GM12878 (cell line): Measurements from ENCODE around the gene NFYC. TPM values are rescaled to one million over a fixed set of nuclear protein-coding genes. Genes with fewer than 3 reads are reported as not detected.
A peak's percentile ranks its signal among the peaks of the same experiment; 100 is the strongest.

Experiments used
- ATAC-seq: fragments of 200-7000 bp; cut with Tn5 transposase; 3 replicates; pipeline ENCODE4 v1.9.1; 2020; ENCODE audit warnings: mild to moderate bottlenecking, moderate library complexity
- BruUV-seq: library from RNA; stranded (reverse); fragments of 400-500 nt; replicated peaks from 2 replicates; lab custom pipeline; 2021; lab: Mats Ljungman, UMichigan
- CTCF ChIA-PET: fragments of 300-600 bp; sonication (Branson Sonifier 250); formaldehyde crosslinking; extraction: SDS; loops from one replicate; lab custom pipeline; 2021; ENCODE audit warnings: inconsistent platforms; lab: Yijun Ruan, JAX
- POLR2A ChIA-PET: fragments of 350-600 bp; formaldehyde crosslinking; extraction: SDS; loops from one replicate; lab custom pipeline; 2021; ENCODE audit warnings: inconsistent platforms; lab: Charles Lee
- RAD21 ChIA-PET: fragments of 300-600 bp; sonication (Branson Sonifier 250); formaldehyde crosslinking; loops from one replicate; lab custom pipeline; 2023; ENCODE audit warnings: antibody characterized with exemption; ENCODE audit not compliant: unreplicated experiment; lab: Charles Lee
- SMC1A ChIA-PET: fragments of 300-600 bp; sonication (Branson Sonifier 250); formaldehyde crosslinking; loops from one replicate; lab custom pipeline; 2023; ENCODE audit not compliant: unreplicated experiment, uncharacterized antibody; lab: Charles Lee
- DNase-seq: peaks from one replicate; pipeline ENCODE4 v3.0.0-alpha.2; 2011; ENCODE audit warnings: low read depth, low spot score
- FAIRE-seq: peaks from 3 replicates; lab custom pipeline; 2011; peaks lifted over from hg19 to GRCh38; lab: Jason Lieb, UNC
- H2AFZ ChIP-seq: 2 replicates; pipeline ENCODE4 v1.6.0; 2011; ENCODE audit warnings: low read depth, low read length, control low read depth; ENCODE audit not compliant: control insufficient read depth
- H3K27ac ChIP-seq: 2 replicates; pipeline ENCODE4 v1.5.1; 2011; ENCODE audit warnings: control low read depth; ENCODE audit not compliant: control insufficient read depth, insufficient read depth
- H3K27me3 ChIP-seq, 2 experiments: replicated peaks in 1 of 2; 2 replicates each; pipeline versions ENCODE4 v1.6.0 to v1.6.1; 2011; ENCODE audit warnings: low read length in 1 of 2; ENCODE audit not compliant: control insufficient read depth in 2 of 2, insufficient read depth in 2 of 2
- H3K36me3 ChIP-seq, 2 experiments: 2 replicates each; pipeline ENCODE4 v1.5.1; 2011; ENCODE audit warnings: low read length in 1 of 2; ENCODE audit not compliant: control insufficient read depth in 2 of 2, insufficient read depth in 2 of 2
- H3K4me1 ChIP-seq: 2 replicates; pipeline ENCODE4 v1.6.1; 2011; ENCODE audit warnings: mild to moderate bottlenecking, low read length, moderate library complexity, mixed read lengths; ENCODE audit not compliant: control insufficient read depth, insufficient read depth
- H3K4me2 ChIP-seq: 2 replicates; pipeline ENCODE4 v1.6.0; 2011; ENCODE audit warnings: control low read depth; ENCODE audit not compliant: control insufficient read depth, insufficient read depth
- H3K4me3 ChIP-seq: fragments of 200-600 bp; sonication (generic); 2 replicates; pipeline ENCODE4 v1.5.1; 2016
- H3K79me2 ChIP-seq: 2 replicates; pipeline ENCODE4 v1.6.0; 2011; ENCODE audit warnings: low read length; ENCODE audit not compliant: control insufficient read depth, insufficient read depth
- H3K9ac ChIP-seq: 2 replicates; pipeline ENCODE4 v1.8.0; 2011; ENCODE audit warnings: low read length, control low read depth, mixed read lengths; ENCODE audit not compliant: control insufficient read depth, insufficient read depth
- H3K9me3 ChIP-seq: replicated peaks from 3 replicates; pipeline ENCODE4 v1.5.1; 2011; ENCODE audit warnings: mild to moderate bottlenecking, low read length; ENCODE audit not compliant: control insufficient read depth, insufficient read depth
- H4K20me1 ChIP-seq: 2 replicates; pipeline ENCODE4 v1.6.0; 2011; ENCODE audit not compliant: control insufficient read depth, insufficient read depth
- ATF2 ChIP-seq: IDR thresholded peaks from 2 replicates; pipeline ENCODE4 v1.6.1; 2012; ENCODE audit warnings: low read length, inconsistent platforms
- BHLHE40 ChIP-seq, 2 experiments: fragments of 450-650 bp in 1 of 2; IDR thresholded peaks; 2 replicates each; pipeline ENCODE4 v1.6.1; 2011 to 2017; ENCODE audit warnings: low read depth in 2 of 2, borderline replicate concordance in 1 of 2, improper control_type of control experiment in 1 of 2, low read length in 1 of 2, mild to moderate bottlenecking in 1 of 2
- BRCA1 ChIP-seq: IDR thresholded peaks from 2 replicates; pipeline ENCODE4 v1.6.1; 2011; ENCODE audit warnings: low read depth, low read length, improper control_type of control experiment
- CBX5 ChIP-seq: sonication (generic); IDR thresholded peaks from 2 replicates; pipeline ENCODE4 v1.6.1; 2016; ENCODE audit warnings: low read depth, moderate library complexity, mild to moderate bottlenecking, inconsistent platforms
- ETV6 ChIP-seq, 2 experiments: fragments of 450-650 bp in 1 of 2; IDR thresholded peaks in 1 of 2; conservative IDR thresholded peaks in 1 of 2; 2 replicates each; pipeline ENCODE4 v1.6.1; 2014; ENCODE audit warnings: antibody characterized with exemption in 1 of 2, borderline replicate concordance in 1 of 2, low read depth in 1 of 2, mild to moderate bottlenecking in 1 of 2, moderate library complexity in 1 of 2
- IKZF2 ChIP-seq, 2 experiments: fragments of 450-650 bp; IDR thresholded peaks; 2 replicates each; pipeline ENCODE4 v1.6.1; 2017; ENCODE audit warnings: mild to moderate bottlenecking in 2 of 2, moderate library complexity in 2 of 2
- IRF4 ChIP-seq: IDR thresholded peaks from 2 replicates; pipeline ENCODE4 v1.6.1; 2011; ENCODE audit warnings: low read depth, low read length
- JUNB ChIP-seq: IDR thresholded peaks from 2 replicates; pipeline ENCODE4 v1.6.1; 2016; ENCODE audit warnings: antibody characterized with exemption, mild to moderate bottlenecking
- MEF2B ChIP-seq: fragments of 450-650 bp; IDR thresholded peaks from 2 replicates; pipeline ENCODE4 v1.6.1; 2018; ENCODE audit warnings: mild to moderate bottlenecking, moderate library complexity; ENCODE audit not compliant: partially characterized antibody, poor library complexity, severe bottlenecking
- MLLT1 ChIP-seq: fragments of 450-650 bp; IDR thresholded peaks from 2 replicates; pipeline ENCODE4 v1.6.1; 2016; ENCODE audit warnings: mild to moderate bottlenecking
- MTA2 ChIP-seq: fragments of 450-650 bp; IDR thresholded peaks from 2 replicates; pipeline ENCODE4 v1.6.1; 2016; ENCODE audit warnings: low read depth, mild to moderate bottlenecking, moderate library complexity
- POU2F2 ChIP-seq: IDR thresholded peaks from 3 replicates; pipeline ENCODE4 v1.6.1; 2011; ENCODE audit warnings: low read depth, mild to moderate bottlenecking, low read length, borderline replicate concordance
- RELB ChIP-seq: fragments of 450-650 bp; IDR thresholded peaks from 2 replicates; pipeline ENCODE4 v1.6.1; 2017; ENCODE audit warnings: low read depth, mild to moderate bottlenecking, moderate library complexity
- RUNX3 ChIP-seq: IDR thresholded peaks from 2 replicates; pipeline ENCODE4 v1.6.1; 2012; ENCODE audit warnings: low read length, inconsistent platforms
- SMC3 ChIP-seq: IDR thresholded peaks from 2 replicates; pipeline ENCODE4 v1.6.1; 2011; ENCODE audit warnings: low read length, improper control_type of control experiment, borderline replicate concordance
- SPI1 ChIP-seq: IDR thresholded peaks from 2 replicates; pipeline ENCODE4 v1.6.1; 2011; ENCODE audit warnings: low read depth, mild to moderate bottlenecking, low read length, moderate library complexity, borderline replicate concordance; ENCODE audit not compliant: insufficient read depth
- SREBF1 ChIP-seq: IDR thresholded peaks from 2 replicates; pipeline ENCODE4 v1.6.1; 2012; ENCODE audit warnings: mild to moderate bottlenecking, low read length
- STAT1 ChIP-seq: fragments of 450-650 bp; conservative IDR thresholded peaks from 2 replicates; pipeline ENCODE4 v1.6.1; 2014; ENCODE audit warnings: antibody characterized with exemption, mild to moderate bottlenecking
- WGBS: methylation state at CpG from one replicate; pipeline ENCODE4 v1.1.6; 2016; ENCODE audit warnings: low lambda C conversion rate; ENCODE audit not compliant: insufficient replicate concordance, insufficient coverage; ENCODE audit errors: missing lambda C conversion rate; 5-methylcytosine and 5-hydroxymethylcytosine counted together
- in situ Hi-C: fragments of 300-500 bp; cut with MboI; formaldehyde crosslinking; loops from 9 replicates; pipeline ENCODE4 v1.14.3; 2018; ENCODE audit warnings: mixed read lengths
- intact Hi-C: fragments of 100-400 bp; cut with micrococcal nuclease; formaldehyde crosslinking; loops from one replicate; pipeline ENCODE4 v1.14.2; 2022; ENCODE audit not compliant: unreplicated experiment
- polyA plus RNA-seq, 11 experiments: library from polyadenylated mRNA; depleted of rRNA in 4 of 11; unstranded in 6 of 11; stranded (reverse) in 5 of 11; fragments of >200 nt; fragmentation: Nextera tagmentation in 4 of 11; fragmentation: Illumina TruSeq in 1 of 11; extraction: Ambion mirVana in 4 of 11; extraction: Trizol in 1 of 11; gene quantifications; 1 replicate in 1 of 11; 2 replicates in 10 of 11; pipeline versions ENCODE4 v1.2.1 to v1.2.3, GENCODE V29; 2011 to 2016; ENCODE audit warnings: inconsistent platforms in 2 of 11, missing spikeins in 2 of 11, low read depth in 1 of 11
- total RNA-seq, 4 experiments: library from RNA; depleted of rRNA in 3 of 4; stranded (reverse); fragments of >200 nt in 3 of 4; fragmentation: Illumina TruSeq in 1 of 4; extraction: Trizol in 1 of 4; gene quantifications; 2 replicates each; pipeline versions ENCODE4 v1.2.1 to v1.2.3, GENCODE V29; 2013 to 2021

NFYC gene
- total and polyA plus RNA-seq, 10 of the 15 experiments (the other 5 are each of a cell fraction or from before 2014, with no cell fraction given): 4.3 to 84.2 (median 58.3) TPM

GRCh38 chr1:40753142-40753882 lies 61.8 kb downstream of the NFYC start:
- intact Hi-C loops: loop anchor here (5.0 kb wide), 1 partner anchor 61 kb away; the partner anchor contains the start of gene NFYC
- no peak overlapping the region for H3K9ac ChIP-seq
- no peaks in the 10 kb centered on the region for H3K27me3 ChIP-seq
- H3K4me2 ChIP-seq: peak overlapping the region; percentile 89
- 0 out of 2 replicates have a peak, but pooled peaks have one; percentile 4 for TF ChIP-seq SPI1
- TF ChIP-seq MLLT1: peak; percentile 81
- TF ChIP-seq CBX5: no peak
- TF ChIP-seq SMC3: no peak
- no peak for TF ChIP-seq BRCA1
- peak; percentile 53 for TF ChIP-seq RUNX3
- TF ChIP-seq JUNB: peak; percentile 78
- peak; percentile 50 for TF ChIP-seq MEF2B
- TF ChIP-seq IKZF2 (IDR thresholded peaks at IDR 0.05): peak in 1 of 2 experiments; percentile 24; a peak in 1 of 4 replicates
- peak; percentile 22 to 42; a peak in 2 of 4 replicates for TF ChIP-seq BHLHE40 (IDR thresholded peaks at IDR 0.05; ENCODE audit: borderline replicate concordance in 1 of 2, low read depth in 2 of 2, low read length in 1 of 2)
- TF ChIP-seq STAT1: no peak
- TF ChIP-seq IRF4: peak; percentile 73
- TF ChIP-seq RELB: 0 out of 2 replicates have a peak, but pooled peaks have one; percentile 11
- TF ChIP-seq ATF2: peak; percentile 61; the same call in 1 of the 2 replicates
- peak; percentile 45; the same call in 1 of the 3 replicates for TF ChIP-seq POU2F2
- TF ChIP-seq ETV6 (conservative IDR thresholded peaks at IDR 0.05 in 1 of 2, IDR thresholded peaks at IDR 0.05 in 1 of 2; ENCODE audit: borderline replicate concordance in 1 of 2, low read depth in 1 of 2): no peak
- peak; percentile 50 for TF ChIP-seq MTA2
- TF ChIP-seq SREBF1: no peak
- TF ChIP-seq, all 136 proteins: peak for 12
- Histone ChIP-seq H3K4me3 (0 out of 2 replicates have a peak overlapping the region, but pooled peaks have one; percentile 14), H4K20me1 (no peaks in the 10 kb centered on the region; the same call in 1 of the 2 replicates), H3K27ac (peak overlapping the region; percentile 64; the same call in 1 of the 2 replicates), H3K9me3 (no peaks in the 10 kb centered on the region), H3K36me3 (peaks cover 38 to 54% of the 10 kb centered on the region in 2 experiments), H3K79me2 (no peaks in the 10 kb centered on the region; the same call in none of the 2 replicates), H2AFZ (no peak overlapping the region), H3K4me1 (peaks cover 24% of the 10 kb centered on the region)
- peak; percentile 86 for ATAC-seq
- ChIA-PET POLR2A (interaction anchor here (0.5 to 2.5 kb wide), 9 partner anchors 8 to 221 kb away, joined by 3 to 18 read pairs (median 3); partner anchors contain the start of gene NFYC), SMC1A (interaction anchor here (0.8 to 5.2 kb wide), 22 partner anchors 8 to 80 kb away, joined by 3 to 22 read pairs (median 6); no protein-coding TSS in a partner anchor), CTCF (interaction anchor here (0.7 to 9.5 kb wide), 18 partner anchors 12 to 199 kb away, joined by 3 to 84 read pairs (median 4); no protein-coding TSS in a partner anchor), RAD21 (interaction anchor here (1.0 to 4.0 kb wide), 12 partner anchors 11 to 488 kb away, joined by 3 to 14 read pairs (median 4); no protein-coding TSS in a partner anchor)
- peak; percentile 33 for DNase-seq
- in situ Hi-C loops: no loop called here
- FAIRE-seq: peak; percentile 41
- WGBS: 8% methylated on average over 8 of the region's 8 CpGs
- BruUV-seq: no TSS peak
